Measurements from ENCODE around the gene NBEAL1. TPM values are rescaled to one million over a fixed set of nuclear protein-coding genes. Genes with fewer than 3 reads are reported as not detected.

Gene NBEAL1
- polyA plus RNA-seq, 1 experiment = 11.7 TPM

GRCh38 chr2:203016716-203017115, 2.0 kb downstream of the NBEAL1 start:
- ChIA-PET POLR2A (no interaction called here), CTCF (no interaction called here)
- no peak for DNase-seq (ENCODE audit: low read depth, low spot score)
- Histone ChIP-seq H3K4me3 (ENCODE audit: low read depth, low read length) (peak overlapping the region; percentile 97), H3K27ac (ENCODE audit: low read depth, low read length) (no peak overlapping the region), H3K9me3 (ENCODE audit: control insufficient read depth, insufficient read depth, low read length) (peaks cover 3% of the 10 kb centered on the region; the same call in 1 of the 2 replicates), H3K27me3 (ENCODE audit: control insufficient read depth, insufficient read depth, low read length) (no peaks in the 10 kb centered on the region)
- no peak for TF ChIP-seq CTCF (IDR thresholded peaks at IDR 0.05; ENCODE audit: low read depth, low read length)

GRCh38 chr2:203018181-203018580, 3.5 kb downstream of the NBEAL1 start:
- POLR2A ChIA-PET = interaction anchor here (0.5 kb wide), 1 partner anchor 146 kb away, joined by 5 read pairs; no protein-coding TSS in a partner anchor

GRCh38 chr2:203019142-203019541, 4.5 kb downstream of the NBEAL1 start:
- H3K9me3 ChIP-seq (ENCODE audit: control insufficient read depth, insufficient read depth, low read length) = peaks cover 3% of the 10 kb centered on the region; the same call in 1 of the 2 replicates
- ChIA-PET CTCF (no interaction called here), POLR2A (no interaction called here)
- TF ChIP-seq CTCF (IDR thresholded peaks at IDR 0.05; ENCODE audit: low read depth, low read length) = no peak
- no peak overlapping the region for H3K27ac ChIP-seq (ENCODE audit: low read depth, low read length)
- no peaks in the 10 kb centered on the region for H3K27me3 ChIP-seq (ENCODE audit: control insufficient read depth, insufficient read depth, low read length)
- DNase-seq (ENCODE audit: low read depth, low spot score) = no peak
- H3K4me3 ChIP-seq (ENCODE audit: low read depth, low read length) = peak overlapping the region; percentile 55; the same call in 1 of the 2 replicates

More at GRCh38 chr2:203018181-203018580, 3.5 kb downstream of the NBEAL1 start:
- Histone ChIP-seq H3K4me3 (ENCODE audit: low read depth, low read length) (peak overlapping the region; percentile 55), H3K27ac (ENCODE audit: low read depth, low read length) (no peak overlapping the region), H3K9me3 (ENCODE audit: control insufficient read depth, insufficient read depth, low read length) (peaks cover 3% of the 10 kb centered on the region; the same call in 1 of the 2 replicates), H3K27me3 (ENCODE audit: control insufficient read depth, insufficient read depth, low read length) (no peaks in the 10 kb centered on the region)
- DNase-seq (ENCODE audit: low read depth, low spot score) = no peak
- CTCF ChIA-PET = interaction anchor here (0.6 kb wide), 1 partner anchor 93 kb away, joined by 4 read pairs; no protein-coding TSS in a partner anchor
- TF ChIP-seq CTCF (IDR thresholded peaks at IDR 0.05; ENCODE audit: low read depth, low read length) = no peak

GRCh38 chr2:203021991-203022390, 7.3 kb downstream of the NBEAL1 start:
- Histone ChIP-seq H3K27ac (ENCODE audit: low read depth, low read length) (no peak overlapping the region), H3K9me3 (ENCODE audit: control insufficient read depth, insufficient read depth, low read length) (no peaks in the 10 kb centered on the region), H3K4me3 (ENCODE audit: low read depth, low read length) (no peak overlapping the region), H3K27me3 (ENCODE audit: control insufficient read depth, insufficient read depth, low read length) (no peaks in the 10 kb centered on the region)
- TF ChIP-seq CTCF (IDR thresholded peaks at IDR 0.05; ENCODE audit: low read depth, low read length) = no peak
- DNase-seq (ENCODE audit: low read depth, low spot score) = no peak
- ChIA-PET CTCF (no interaction called here), POLR2A (interaction anchor here (0.7 kb wide), 1 partner anchor 238 kb away, joined by 3 read pairs; no protein-coding TSS in a partner anchor)

- no peak for DNase-seq (ENCODE audit: low read depth, low spot score)
- H3K9me3 ChIP-seq (ENCODE audit: control insufficient read depth, insufficient read depth, low read length) = no peaks in the 10 kb centered on the region
- H3K27ac ChIP-seq (ENCODE audit: low read depth, low read length) = no peak overlapping the region
- POLR2A ChIA-PET = no interaction called here
- no peak overlapping the region for H3K4me3 ChIP-seq (ENCODE audit: low read depth, low read length)
- CTCF ChIA-PET = no interaction called here
- TF ChIP-seq CTCF (IDR thresholded peaks at IDR 0.05; ENCODE audit: low read depth, low read length) = no peak
- no peaks in the 10 kb centered on the region for H3K27me3 ChIP-seq (ENCODE audit: control insufficient read depth, insufficient read depth, low read length)
Measured at GRCh38 chr2:203022751-203023150, 8.1 kb downstream of the NBEAL1 start.

Measured in AG04450 (cell line).